Fibroblast of the aortic adventitia (primary cell): ENCODE data around the gene LOC101059915.
A peak's percentile ranks its signal among the peaks of the same experiment; 100 is the strongest.

Experiments used
- DNase-seq: peaks from one replicate; pipeline ENCODE4 v3.0.0-alpha.2; 2010; ENCODE audit warnings: low read depth
- H3K4me3 ChIP-seq: 2 replicates; pipeline ENCODE4 v1.5.1; 2011; ENCODE audit warnings: low read depth, mild to moderate bottlenecking, control low read depth, low read length, moderate library complexity
- TF ChIP-seq, protein P1 (sequence below): IDR thresholded peaks from 2 replicates; pipeline ENCODE4 v1.5.1; 2011; ENCODE audit warnings: mild to moderate bottlenecking, low read length, control low read depth, inconsistent platforms; ENCODE audit not compliant: insufficient read depth

The LOC101059915 gene

DNA sequence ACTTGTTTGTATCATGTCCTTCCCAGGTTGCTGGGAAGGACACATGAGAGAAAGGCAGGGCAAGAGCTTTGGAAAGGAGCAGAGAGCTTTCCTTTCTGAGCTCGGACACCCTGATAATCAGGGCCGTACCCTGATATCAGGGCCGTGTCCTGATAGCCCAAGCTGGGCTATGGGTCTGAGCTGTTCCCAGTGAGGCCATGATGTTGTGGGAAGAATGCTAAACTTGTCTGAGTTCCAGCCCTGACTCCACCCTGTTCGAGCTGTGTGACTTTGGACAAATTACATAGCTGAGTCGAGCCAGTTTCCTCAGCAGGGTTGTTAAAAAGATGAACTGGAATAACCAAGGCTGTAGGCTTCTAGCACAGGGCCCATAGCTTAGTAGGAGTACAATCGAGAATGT is 45.7 kb upstream of the LOC101059915 start:
- no peak overlapping the region for H3K4me3 ChIP-seq
- peak; percentile 60 for DNase-seq
- TF ChIP-seq, protein P1, sequence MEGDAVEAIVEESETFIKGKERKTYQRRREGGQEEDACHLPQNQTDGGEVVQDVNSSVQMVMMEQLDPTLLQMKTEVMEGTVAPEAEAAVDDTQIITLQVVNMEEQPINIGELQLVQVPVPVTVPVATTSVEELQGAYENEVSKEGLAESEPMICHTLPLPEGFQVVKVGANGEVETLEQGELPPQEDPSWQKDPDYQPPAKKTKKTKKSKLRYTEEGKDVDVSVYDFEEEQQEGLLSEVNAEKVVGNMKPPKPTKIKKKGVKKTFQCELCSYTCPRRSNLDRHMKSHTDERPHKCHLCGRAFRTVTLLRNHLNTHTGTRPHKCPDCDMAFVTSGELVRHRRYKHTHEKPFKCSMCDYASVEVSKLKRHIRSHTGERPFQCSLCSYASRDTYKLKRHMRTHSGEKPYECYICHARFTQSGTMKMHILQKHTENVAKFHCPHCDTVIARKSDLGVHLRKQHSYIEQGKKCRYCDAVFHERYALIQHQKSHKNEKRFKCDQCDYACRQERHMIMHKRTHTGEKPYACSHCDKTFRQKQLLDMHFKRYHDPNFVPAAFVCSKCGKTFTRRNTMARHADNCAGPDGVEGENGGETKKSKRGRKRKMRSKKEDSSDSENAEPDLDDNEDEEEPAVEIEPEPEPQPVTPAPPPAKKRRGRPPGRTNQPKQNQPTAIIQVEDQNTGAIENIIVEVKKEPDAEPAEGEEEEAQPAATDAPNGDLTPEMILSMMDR: no peak

DNA sequence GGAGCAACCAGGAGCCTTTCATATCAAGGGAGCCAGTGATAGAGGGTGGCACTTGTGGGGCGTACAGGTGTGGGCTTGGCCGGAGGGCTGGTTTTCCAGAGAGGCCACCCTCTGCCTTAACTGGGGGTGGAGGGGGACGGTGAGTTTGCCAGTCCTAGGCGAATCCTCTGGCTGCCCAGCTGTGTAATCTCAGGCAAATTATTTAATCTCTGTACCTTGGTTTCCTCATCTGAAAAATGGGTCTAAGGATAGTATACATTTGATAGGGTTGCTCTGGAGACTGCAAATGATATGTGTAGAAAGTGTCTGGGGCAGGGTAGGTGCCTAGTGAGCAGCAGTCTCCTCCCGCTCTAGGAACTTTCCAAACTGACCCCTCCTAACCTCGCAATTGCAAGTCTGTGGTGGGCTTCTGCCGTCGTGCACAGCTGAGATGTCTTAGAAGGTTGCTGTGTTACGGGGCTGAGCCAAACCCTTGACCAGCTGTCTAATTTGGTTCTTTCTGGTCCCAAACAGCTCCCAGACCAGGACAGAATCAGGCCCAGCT is 45.2 kb upstream of the LOC101059915 start:
- no peak for DNase-seq
- H3K4me3 ChIP-seq: no peak overlapping the region

DNA sequence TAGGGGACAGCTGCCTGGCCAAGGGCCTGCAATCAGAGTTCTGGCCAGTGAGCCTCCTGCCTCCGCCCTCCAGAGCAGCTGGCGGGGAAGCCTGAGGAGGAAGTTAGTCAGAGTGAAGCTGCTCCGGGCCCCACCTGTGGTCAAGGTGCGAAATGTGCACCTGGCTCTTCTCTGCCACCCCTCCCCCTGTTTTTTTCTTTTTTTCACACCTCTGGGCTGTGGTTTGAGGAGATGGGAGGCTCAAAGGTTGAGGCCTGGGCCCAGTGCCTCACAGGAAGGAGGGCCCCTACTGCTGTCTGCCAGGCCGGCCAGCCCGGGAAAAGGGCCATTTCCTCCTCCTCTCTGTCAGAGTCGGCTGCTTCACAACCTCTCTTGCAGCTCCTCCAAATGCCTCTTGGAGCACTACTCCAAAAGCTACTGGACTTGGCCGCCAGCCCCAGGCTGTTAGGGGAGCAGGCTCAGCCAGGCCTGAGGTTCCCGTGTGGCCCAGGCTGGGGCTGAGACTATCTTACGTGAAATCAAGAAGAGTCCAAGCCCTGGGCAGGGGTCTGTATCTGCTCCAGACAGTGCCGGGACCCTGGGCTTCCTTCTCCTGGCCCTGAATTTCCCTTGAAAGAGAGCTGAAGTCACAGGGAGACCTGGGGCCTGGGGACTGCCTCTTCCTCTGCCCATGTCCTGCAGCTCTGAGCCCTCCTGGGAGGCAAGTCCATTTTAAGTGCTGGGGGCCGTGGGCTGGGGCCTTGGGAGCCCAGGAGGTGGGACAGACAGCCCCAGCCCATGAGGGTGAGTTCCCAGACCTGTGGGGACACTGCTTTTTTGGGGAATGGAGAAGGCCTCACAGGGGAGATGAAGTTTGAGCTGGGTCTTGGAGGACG is 44.5 kb upstream of the LOC101059915 start:
- DNase-seq: peak; percentile 74
- no peak overlapping the region for H3K4me3 ChIP-seq
- TF ChIP-seq, protein P1: peak; percentile 28

More for the DNA sequence above, 45.2 kb upstream of the LOC101059915 start:
- TF ChIP-seq, protein P1: no peak

DNA sequence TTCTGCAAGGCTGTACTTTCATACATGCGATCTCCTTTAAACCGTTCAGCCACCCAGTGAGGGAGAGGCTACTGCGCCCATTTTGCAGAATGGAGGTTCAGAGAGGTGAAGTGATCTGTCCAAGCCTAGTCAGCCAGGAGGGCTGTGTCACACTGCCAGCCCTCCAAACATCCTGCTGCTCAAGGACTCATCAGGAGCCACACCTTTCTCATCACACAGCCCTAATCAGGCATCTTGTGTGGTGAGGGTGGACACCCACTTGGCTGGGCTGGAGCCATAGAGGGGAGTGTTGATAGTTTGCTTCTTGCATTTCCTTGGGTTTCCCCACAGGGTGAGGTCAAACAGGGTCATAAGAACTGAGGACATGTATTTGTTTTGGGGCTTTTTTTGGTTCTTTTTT is 43.6 kb upstream of the LOC101059915 start:
- DNase-seq: no peak
- no peak overlapping the region for H3K4me3 ChIP-seq
- TF ChIP-seq, protein P1: no peak

DNA sequence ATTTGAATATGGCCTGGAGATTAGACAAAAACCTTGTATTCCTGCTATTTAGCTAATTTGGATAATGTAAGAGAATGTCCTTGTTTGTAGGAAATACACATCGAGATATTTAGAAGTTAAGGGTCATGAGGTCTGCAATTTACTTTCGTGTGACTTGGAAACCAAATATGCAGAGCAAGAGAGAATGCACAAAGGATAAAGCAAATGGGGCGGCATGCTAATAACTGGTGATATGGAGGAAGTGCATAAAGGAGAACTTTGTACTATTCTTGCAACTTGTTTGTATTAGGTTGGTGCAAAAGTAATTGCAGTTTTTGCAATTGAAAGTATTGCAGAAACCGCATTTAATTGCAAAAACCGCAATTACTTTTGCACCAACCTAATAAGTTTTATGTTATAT is 41.9 kb upstream of the LOC101059915 start:
- no peak for DNase-seq
- no peak overlapping the region for H3K4me3 ChIP-seq
- TF ChIP-seq, protein P1: no peak

- TF ChIP-seq, protein P1: no peak
- H3K4me3 ChIP-seq: no peak overlapping the region
- DNase-seq: no peak
Measured at GRCh38 chrX:71626576-71626975, 40.8 kb upstream of the LOC101059915 start.
